ENCODE results near the gene CD47. TPM values are rescaled to one million over a fixed set of nuclear protein-coding genes. Genes with fewer than 3 reads are reported as not detected.

Gene CD47
- polyA plus RNA-seq, 1 of the 3 experiments (the other 2 are of a cell fraction): 19.6 TPM

DNA sequence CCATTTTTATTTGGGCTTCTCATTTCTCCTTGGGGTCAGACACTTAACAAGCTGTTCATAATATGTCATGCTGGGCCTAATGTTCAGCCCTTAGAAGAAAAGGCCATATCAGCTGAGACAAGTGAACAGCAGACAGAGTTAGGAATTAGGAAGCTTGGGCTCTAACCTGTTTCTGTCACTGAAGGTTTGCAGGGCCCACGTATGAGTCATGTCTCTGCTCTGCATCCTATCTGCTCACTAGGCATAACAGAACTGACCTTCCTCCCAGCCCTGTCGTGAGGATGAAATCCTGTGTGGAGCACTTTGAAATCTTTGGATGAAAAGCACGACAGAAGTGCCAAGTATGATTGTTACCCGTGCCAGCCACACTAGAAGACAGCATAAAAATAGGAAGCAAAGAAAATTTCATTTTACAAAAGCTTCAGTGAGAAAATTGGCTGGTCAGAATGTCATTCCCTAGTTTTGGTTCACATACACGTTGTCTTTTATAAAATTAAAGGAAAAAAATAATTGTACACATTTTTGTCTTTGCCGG is 26.5 kb upstream of the CD47 start:
- Histone ChIP-seq H3K9ac (no peak overlapping the region), H3K36me3 (replicated peaks in 1 of 2; ENCODE audit: control insufficient read depth in 1 of 2, insufficient read depth in 2 of 2, low read length in 1 of 2) (no peaks in the 10 kb centered on the region), H3K9me2 (no peaks in the 10 kb centered on the region; the same call in 1 of the 2 replicates), H3K4me2 (no peak overlapping the region), H3K4me3 (ENCODE audit: low read depth in 2 of 2, low read length in 1 of 2) (no peak overlapping the region), H2AFZ (ENCODE audit: low read depth) (0 out of 2 replicates have a peak overlapping the region, but pooled peaks have one; percentile 9), H3F3A (replicated peaks; ENCODE audit: insufficient read depth) (no peaks in the 10 kb centered on the region), H4K20me1 (ENCODE audit: insufficient read depth) (no peaks in the 10 kb centered on the region), H3K27me3 (ENCODE audit: insufficient read depth) (no peaks in the 10 kb centered on the region), H3K4me1 (ENCODE audit: control insufficient read depth in 1 of 2, insufficient read depth in 2 of 2, low read depth in 1 of 2, low read length in 1 of 2) (no peaks in the 10 kb centered on the region; a peak in 2 of 4 replicates), H3K79me2 (ENCODE audit: insufficient read depth) (no peaks in the 10 kb centered on the region), H3K27ac (ENCODE audit: low read depth in 2 of 2, low read length in 1 of 2) (no peak overlapping the region), H3K9me3 (no peaks in the 10 kb centered on the region)
- POLR2A ChIA-PET: no interaction called here
- TF ChIP-seq FOSL2 (IDR thresholded peaks at IDR 0.05; ENCODE audit: borderline replicate concordance, low read depth): peak; percentile 72
- TF ChIP-seq, protein P1, sequence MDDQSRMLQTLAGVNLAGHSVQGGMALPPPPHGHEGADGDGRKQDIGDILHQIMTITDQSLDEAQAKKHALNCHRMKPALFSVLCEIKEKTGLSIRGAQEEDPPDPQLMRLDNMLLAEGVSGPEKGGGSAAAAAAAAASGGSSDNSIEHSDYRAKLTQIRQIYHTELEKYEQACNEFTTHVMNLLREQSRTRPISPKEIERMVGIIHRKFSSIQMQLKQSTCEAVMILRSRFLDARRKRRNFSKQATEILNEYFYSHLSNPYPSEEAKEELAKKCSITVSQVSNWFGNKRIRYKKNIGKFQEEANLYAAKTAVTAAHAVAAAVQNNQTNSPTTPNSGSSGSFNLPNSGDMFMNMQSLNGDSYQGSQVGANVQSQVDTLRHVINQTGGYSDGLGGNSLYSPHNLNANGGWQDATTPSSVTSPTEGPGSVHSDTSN (IDR thresholded peaks at IDR 0.05): peak; percentile 60
- no peak for TF ChIP-seq ELF1 (IDR thresholded peaks at IDR 0.05)
- peak; percentile 57 for TF ChIP-seq JUND (IDR thresholded peaks at IDR 0.05)
- TF ChIP-seq SIN3A (IDR thresholded peaks at IDR 0.05; ENCODE audit: borderline replicate concordance, low read depth, low read length): no peak
- no peak for TF ChIP-seq FOXM1 (IDR thresholded peaks at IDR 0.05; ENCODE audit: low read depth)
- TF ChIP-seq RXRA (IDR thresholded peaks at IDR 0.05; ENCODE audit: borderline replicate concordance, low read depth): no peak
- peak; percentile 68 for TF ChIP-seq TCF12 (IDR thresholded peaks at IDR 0.05)
- 0 out of 2 replicates have a peak, but pooled peaks have one; percentile 4 for TF ChIP-seq SMC3 (IDR thresholded peaks at IDR 0.05; ENCODE audit: low read depth, low read length)
- 45% methylated on average over 6 of the region's 6 CpGs for WGBS (ENCODE audit: low lambda C conversion rate)
- CTCF ChIA-PET: interaction anchor here (1.1 to 1.4 kb wide), 2 partner anchors 17 to 36 kb away, joined by 3 read pairs; no protein-coding TSS in a partner anchor
- no peak for DNase-seq

DNA sequence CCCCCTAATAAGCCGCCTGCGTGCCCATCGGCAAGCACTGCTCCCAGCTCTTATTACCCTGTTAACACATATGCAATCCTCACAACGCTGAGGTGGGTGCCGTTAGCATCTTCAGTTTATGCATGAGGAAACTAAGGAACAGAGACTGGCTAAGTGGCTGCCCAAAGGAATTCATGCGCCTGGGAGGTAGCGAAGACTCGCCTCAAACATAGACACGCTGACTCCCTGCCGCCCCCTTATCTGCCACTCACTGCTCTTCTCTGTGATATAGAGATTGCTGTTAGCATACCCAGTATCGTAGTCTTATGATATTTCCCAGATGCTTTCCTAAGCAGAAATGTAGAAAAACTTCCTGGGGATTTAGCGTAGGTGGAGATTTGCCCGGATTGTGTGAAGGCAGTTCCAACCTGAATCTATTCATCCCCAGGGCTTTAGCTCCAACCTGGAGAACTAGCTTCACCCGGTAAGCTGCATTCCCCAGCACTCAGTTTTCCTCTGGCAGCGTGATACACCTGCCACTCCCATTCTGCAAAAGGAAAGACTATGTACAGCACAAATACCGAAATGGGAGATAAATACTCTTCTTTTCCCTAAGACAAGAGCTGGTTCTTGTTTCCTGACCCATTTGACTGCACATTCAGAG is 23.7 kb upstream of the CD47 start:
- WGBS (ENCODE audit: low lambda C conversion rate): 74% methylated on average over 16 of the region's 16 CpGs
- no peaks in the 10 kb centered on the region for H3K27me3 ChIP-seq (ENCODE audit: insufficient read depth)
- no peak overlapping the region for H3K27ac ChIP-seq (ENCODE audit: low read depth in 2 of 2, low read length in 1 of 2)
- H3K9ac ChIP-seq: no peak overlapping the region
- H3K9me2 ChIP-seq: no peaks in the 10 kb centered on the region; the same call in 1 of the 2 replicates
- H4K20me1 ChIP-seq (ENCODE audit: insufficient read depth): no peaks in the 10 kb centered on the region
- H3K4me1 ChIP-seq (ENCODE audit: control insufficient read depth in 1 of 2, insufficient read depth in 2 of 2, low read depth in 1 of 2, low read length in 1 of 2): no peaks in the 10 kb centered on the region; a peak in 2 of 4 replicates
- POLR2A ChIA-PET: no interaction called here
- TF ChIP-seq CHD2 (IDR thresholded peaks at IDR 0.05; ENCODE audit: low read length, partially characterized antibody) (no peak), FOXM1 (IDR thresholded peaks at IDR 0.05; ENCODE audit: low read depth) (no peak), NFIC (IDR thresholded peaks at IDR 0.05; ENCODE audit: borderline replicate concordance) (no peak), TEAD4 (IDR thresholded peaks at IDR 0.05; ENCODE audit: borderline replicate concordance, insufficient read depth) (no peak), GABPA (IDR thresholded peaks at IDR 0.05; ENCODE audit: low read depth) (no peak)
- H3K79me2 ChIP-seq (ENCODE audit: insufficient read depth): no peaks in the 10 kb centered on the region
- no peaks in the 10 kb centered on the region for H3F3A ChIP-seq (replicated peaks; ENCODE audit: insufficient read depth)
- no peaks in the 10 kb centered on the region for H3K9me3 ChIP-seq
- no peak for DNase-seq
- H2AFZ ChIP-seq (ENCODE audit: low read depth): no peak overlapping the region
- no peaks in the 10 kb centered on the region for H3K36me3 ChIP-seq (replicated peaks in 1 of 2; ENCODE audit: control insufficient read depth in 1 of 2, insufficient read depth in 2 of 2, low read length in 1 of 2)
- no peak overlapping the region for H3K4me3 ChIP-seq (ENCODE audit: low read depth in 2 of 2, low read length in 1 of 2)
- CTCF ChIA-PET: no interaction called here
- no peak overlapping the region for H3K4me2 ChIP-seq

Data from SK-N-SH (cell line).